Epithelial cell of esophagus (primary cell): Measurements from ENCODE around the gene EXOC2.
"Not testable (repeated sequence)": the region's sequence is repeated elsewhere in the genome, so short reads cannot be mapped to it uniquely, and the experiment has no call there.

Experiments
- DNase-seq: peaks from one replicate; pipeline ENCODE4 v3.0.0; 2010; ENCODE audit warnings: low read depth
- H3K4me3 ChIP-seq: 2 replicates; pipeline ENCODE4 v1.5.1; 2011; ENCODE audit warnings: mild to moderate bottlenecking, low read length, control low read depth
- CTCF ChIP-seq: IDR thresholded peaks from 2 replicates; pipeline ENCODE4 v1.5.1; 2011; ENCODE audit warnings: low read depth, mild to moderate bottlenecking, low read length, control low read depth, inconsistent platforms; ENCODE audit not compliant: insufficient read depth; ENCODE audit errors: missing control alignments

The EXOC2 gene

GRCh38 chr6:620166-620565, 72.8 kb downstream of the EXOC2 start:
- no peak for TF ChIP-seq CTCF
- no peak for DNase-seq
- H3K4me3 ChIP-seq: no peak overlapping the region

DNA sequence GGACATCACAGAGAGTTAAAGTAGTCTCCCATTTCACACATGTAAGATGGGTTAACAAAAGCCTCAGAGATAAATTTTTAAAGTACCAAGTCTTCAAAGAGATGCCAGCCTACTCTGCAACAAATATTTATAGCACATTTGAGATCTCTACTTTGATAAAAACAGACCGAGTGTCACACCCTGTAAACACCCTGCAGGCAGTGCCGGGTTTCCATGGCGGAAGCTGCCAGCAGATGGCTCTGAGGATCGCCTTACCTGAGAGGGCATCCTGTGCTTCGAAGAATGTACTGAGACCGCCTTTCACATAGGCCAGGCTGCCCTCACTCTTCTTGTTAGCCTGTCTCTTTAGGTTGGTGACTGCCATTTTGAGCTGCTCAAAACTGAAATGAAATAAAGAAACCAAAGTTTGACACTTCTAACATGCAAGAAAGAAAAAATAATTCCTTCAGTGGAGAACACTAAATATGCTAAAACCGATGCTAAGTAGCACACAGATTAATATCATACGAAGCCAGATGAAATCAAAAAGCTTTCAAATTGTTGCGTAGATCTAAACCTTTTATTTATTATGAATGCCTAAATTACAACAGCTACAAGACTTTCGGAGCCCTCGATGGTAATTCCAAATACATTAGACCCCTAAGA, 75.4 kb downstream of the EXOC2 start:
- peak; percentile 13 for DNase-seq
- no peak overlapping the region for H3K4me3 ChIP-seq
- peak; percentile 35 for TF ChIP-seq CTCF

DNA sequence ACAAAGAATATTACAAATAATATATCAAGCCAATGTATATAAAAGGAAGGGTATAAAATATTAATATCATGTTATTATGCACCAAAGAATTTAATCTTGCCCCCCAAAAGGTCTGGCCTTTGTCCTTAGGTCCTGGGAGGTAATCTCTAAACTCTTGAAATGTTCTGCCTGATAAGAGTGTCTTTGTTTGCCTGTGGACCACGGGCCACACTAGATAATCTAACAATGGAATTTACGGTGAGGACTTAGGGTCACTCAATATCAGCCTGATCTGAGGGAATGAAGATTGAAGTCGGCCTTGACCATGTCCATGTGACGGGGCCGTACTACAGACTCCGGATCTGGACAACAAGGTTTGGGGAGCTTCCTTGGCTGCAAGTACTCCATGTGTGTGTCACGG, 79.0 kb downstream of the EXOC2 start:
- no peak for DNase-seq
- H3K4me3 ChIP-seq: no peak overlapping the region

GRCh38 chr6:611928-612327, 81.0 kb downstream of the EXOC2 start:
- DNase-seq: no peak
- no peak for TF ChIP-seq CTCF
- H3K4me3 ChIP-seq: no peak overlapping the region

More for the DNA sequence above, 79.0 kb downstream of the EXOC2 start:
- TF ChIP-seq CTCF: no peak

GRCh38 chr6:610882-611281, 82.1 kb downstream of the EXOC2 start:
- no peak for TF ChIP-seq CTCF
- no peak for DNase-seq
- no peak overlapping the region for H3K4me3 ChIP-seq

DNA sequence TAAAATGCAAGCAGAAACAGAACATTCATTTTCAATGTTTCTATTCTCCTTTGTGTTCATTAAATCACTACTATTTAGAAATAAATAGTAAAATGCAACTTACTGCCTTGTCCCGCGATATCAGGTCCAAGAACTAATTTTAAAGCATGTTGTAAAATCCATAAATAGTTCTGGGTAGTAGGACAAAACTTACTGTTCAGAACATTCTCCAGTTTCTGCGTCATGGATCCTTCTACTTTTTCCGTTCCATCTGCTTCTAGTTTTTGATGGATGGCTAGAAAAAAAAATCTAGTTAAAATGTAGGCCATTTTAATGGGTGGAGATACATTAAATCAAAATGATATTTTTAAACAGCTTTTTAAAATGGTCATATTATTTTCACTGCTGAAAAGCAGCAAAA, 83.0 kb downstream of the EXOC2 start:
- TF ChIP-seq CTCF: no peak
- no peak for DNase-seq

DNA sequence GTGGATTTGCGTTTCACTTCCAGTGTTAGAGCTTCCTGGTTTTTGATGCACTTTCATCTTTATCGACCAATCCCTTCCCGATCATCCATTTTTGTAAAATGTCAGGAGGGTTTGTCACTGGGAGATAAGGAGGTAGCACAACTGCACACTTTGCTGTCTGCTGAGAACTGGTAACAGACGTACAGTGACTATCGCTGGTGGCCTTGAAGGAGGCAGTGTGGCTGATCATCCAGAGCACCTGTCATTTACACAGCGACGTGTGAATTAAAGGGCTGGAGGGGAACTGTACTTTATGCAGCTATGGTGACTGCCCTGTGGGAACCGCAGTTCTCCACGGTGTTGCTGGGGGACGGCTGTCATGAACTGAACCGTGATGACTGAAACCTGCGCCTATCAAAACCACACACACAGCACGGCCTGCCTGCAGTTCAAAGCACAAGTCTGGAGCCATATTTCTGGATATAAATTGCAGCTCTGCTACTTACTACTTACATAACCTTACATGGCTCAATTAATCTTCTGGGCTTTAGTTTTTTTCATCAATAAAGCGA, 86.0 kb downstream of the EXOC2 start:
- no peak for DNase-seq
- H3K4me3 ChIP-seq: no peak overlapping the region
- no peak for TF ChIP-seq CTCF

More for the DNA sequence above, 83.0 kb downstream of the EXOC2 start:
- H3K4me3 ChIP-seq: no peak overlapping the region

DNA sequence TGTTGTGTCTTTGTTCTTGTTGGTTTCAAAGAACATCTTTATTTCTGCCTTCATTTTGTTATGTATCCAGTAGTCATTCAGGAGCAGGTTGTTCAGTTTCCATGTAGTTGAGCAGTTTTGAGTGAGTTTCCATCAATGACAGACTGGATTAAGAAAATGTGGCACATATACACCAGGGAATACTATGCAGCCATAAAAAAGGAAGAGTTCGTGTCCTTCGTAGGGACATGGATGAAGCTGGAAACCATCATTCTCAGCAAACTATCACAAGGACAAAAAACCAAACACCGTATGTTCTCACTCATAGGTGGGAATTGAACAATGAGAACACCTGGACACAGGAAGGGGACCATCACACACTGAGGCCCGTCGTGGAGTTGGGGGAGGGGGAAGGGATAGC, 87.0 kb downstream of the EXOC2 start:
- DNase-seq, H3K4me3 ChIP-seq: not testable (repeated sequence)
